SKM-1 (cell line): ENCODE measurements around the gene ADPRS.

ENCODE experiments used
- DNase-seq: peaks from one replicate; lab custom pipeline; 2025; ENCODE audit not compliant: unreplicated experiment; lab: John Stamatoyannopoulos, UW

ADPRS gene

GRCh38 chr1:36107394-36107793 lies 18.7 kb downstream of the ADPRS start:
- DNase-seq: no peak

- no peak for DNase-seq
These were observed 19.6 kb downstream of the ADPRS start for GRCh38 chr1:36108314-36108713.

GRCh38 chr1:36109041-36109679 lies 20.5 kb downstream of the ADPRS start:
- DNase-seq: no peak

GRCh38 chr1:36111151-36111550 lies 22.5 kb downstream of the ADPRS start:
- DNase-seq: no peak

GRCh38 chr1:36112823-36113222 lies 24.1 kb downstream of the ADPRS start:
- DNase-seq: no peak

- DNase-seq: no peak
These were observed 25.7 kb downstream of the ADPRS start for GRCh38 chr1:36114371-36114770.

GRCh38 chr1:36115200-36115669 lies 26.5 kb downstream of the ADPRS start:
- DNase-seq: no peak

GRCh38 chr1:36115931-36116330 lies 27.2 kb downstream of the ADPRS start:
- peak; percentile 32 for DNase-seq

GRCh38 chr1:36116901-36117300 lies 28.2 kb downstream of the ADPRS start:
- DNase-seq: no peak

GRCh38 chr1:36118447-36119204 lies 29.9 kb downstream of the ADPRS start:
- no peak for DNase-seq

GRCh38 chr1:36119456-36119855 lies 30.8 kb downstream of the ADPRS start:
- DNase-seq: no peak

- DNase-seq: no peak
These were observed 33.7 kb downstream of the ADPRS start for GRCh38 chr1:36122062-36123030.

- DNase-seq: peak; percentile 62
These were observed 34.7 kb downstream of the ADPRS start for GRCh38 chr1:36123356-36123755.

GRCh38 chr1:36124404-36125128 lies 35.9 kb downstream of the ADPRS start:
- no peak for DNase-seq

GRCh38 chr1:36125129-36125991 lies 36.7 kb downstream of the ADPRS start, which contains the start of gene COL8A2:
Gene COL8A2 (minus strand): TSS chr1:36125222. CDS start chr1:36100242, 24,980 bp downstream.
- DNase-seq: no peak

- DNase-seq: no peak
These were observed 37.5 kb downstream of the ADPRS start for GRCh38 chr1:36126005-36126716.

GRCh38 chr1:36126797-36127500 lies 38.3 kb downstream of the ADPRS start:
- DNase-seq: no peak

GRCh38 chr1:36128126-36128904 lies 39.6 kb downstream of the ADPRS start:
- DNase-seq: peak; percentile 31
